Measurements from ENCODE around the gene OR6J1.

- TF ChIP-seq CTCF (conservative IDR thresholded peaks at IDR 0.05; ENCODE audit: low read depth, low read length) (no peak), EZH2 (IDR thresholded peaks at IDR 0.05; ENCODE audit: borderline replicate concordance, low read depth, low read length, poor library complexity, severe bottlenecking) (no peak)
Observed at GRCh38 chr14:22629361-22629760, 14.8 kb downstream of the OR6J1 start.

Data from A673 (cell line).